OCI-LY7 (cell line): Measurements from ENCODE around the gene FRMD8.

Source experiments
- EZH2phosphoT487 ChIP-seq: fragments of 200-600 bp; sonication (generic); IDR thresholded peaks from 2 replicates; pipeline ENCODE4 v1.6.1; 2018; ENCODE audit warnings: low read depth, borderline replicate concordance, mild to moderate bottlenecking, mixed run types, antibody characterized with exemption, low read length, moderate library complexity, mixed read lengths
- TF ChIP-seq, protein P1 (sequence below): fragments of 200-600 bp; sonication (generic); conservative IDR thresholded peaks from 2 replicates; pipeline ENCODE4 v1.5.1; 2014; ENCODE audit warnings: mild to moderate bottlenecking, antibody characterized with exemption, low read length, moderate library complexity, mixed read lengths

DNA sequence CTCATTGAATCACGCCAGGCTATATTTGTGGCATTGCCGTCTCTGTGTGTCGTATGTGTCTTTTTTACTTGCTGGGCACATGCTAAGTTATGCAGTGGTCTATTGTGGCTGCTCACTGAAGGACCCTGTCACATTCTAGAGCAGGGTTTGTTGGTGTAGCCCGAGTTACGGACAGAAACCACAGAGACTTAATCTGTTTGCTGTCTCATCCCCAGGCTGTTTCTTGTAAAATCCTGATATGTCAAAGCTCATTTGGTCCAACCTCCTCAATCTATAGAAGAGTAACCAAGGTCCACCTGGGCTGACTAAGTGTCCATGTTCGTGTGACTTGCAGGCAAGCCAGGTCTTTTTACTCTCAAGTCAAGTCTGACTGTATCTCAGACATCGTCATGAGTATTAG is 47.8 kb upstream of the FRMD8 start:
- TF ChIP-seq, protein P1, sequence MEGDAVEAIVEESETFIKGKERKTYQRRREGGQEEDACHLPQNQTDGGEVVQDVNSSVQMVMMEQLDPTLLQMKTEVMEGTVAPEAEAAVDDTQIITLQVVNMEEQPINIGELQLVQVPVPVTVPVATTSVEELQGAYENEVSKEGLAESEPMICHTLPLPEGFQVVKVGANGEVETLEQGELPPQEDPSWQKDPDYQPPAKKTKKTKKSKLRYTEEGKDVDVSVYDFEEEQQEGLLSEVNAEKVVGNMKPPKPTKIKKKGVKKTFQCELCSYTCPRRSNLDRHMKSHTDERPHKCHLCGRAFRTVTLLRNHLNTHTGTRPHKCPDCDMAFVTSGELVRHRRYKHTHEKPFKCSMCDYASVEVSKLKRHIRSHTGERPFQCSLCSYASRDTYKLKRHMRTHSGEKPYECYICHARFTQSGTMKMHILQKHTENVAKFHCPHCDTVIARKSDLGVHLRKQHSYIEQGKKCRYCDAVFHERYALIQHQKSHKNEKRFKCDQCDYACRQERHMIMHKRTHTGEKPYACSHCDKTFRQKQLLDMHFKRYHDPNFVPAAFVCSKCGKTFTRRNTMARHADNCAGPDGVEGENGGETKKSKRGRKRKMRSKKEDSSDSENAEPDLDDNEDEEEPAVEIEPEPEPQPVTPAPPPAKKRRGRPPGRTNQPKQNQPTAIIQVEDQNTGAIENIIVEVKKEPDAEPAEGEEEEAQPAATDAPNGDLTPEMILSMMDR = no peak
- TF ChIP-seq EZH2phosphoT487 = no peak
